ENCODE results near the gene ZNF462.
"Not testable (repeated sequence)": the region's sequence is repeated elsewhere in the genome, so short reads cannot be mapped to it uniquely, and the experiment has no call there.

ZNF462 gene

GRCh38 chr9:106887066-106887465, 24.1 kb downstream of the ZNF462 start:
- DNase-seq = no peak

- no peak for DNase-seq
These were observed 26.2 kb downstream of the ZNF462 start for GRCh38 chr9:106889061-106889590.

DNA sequence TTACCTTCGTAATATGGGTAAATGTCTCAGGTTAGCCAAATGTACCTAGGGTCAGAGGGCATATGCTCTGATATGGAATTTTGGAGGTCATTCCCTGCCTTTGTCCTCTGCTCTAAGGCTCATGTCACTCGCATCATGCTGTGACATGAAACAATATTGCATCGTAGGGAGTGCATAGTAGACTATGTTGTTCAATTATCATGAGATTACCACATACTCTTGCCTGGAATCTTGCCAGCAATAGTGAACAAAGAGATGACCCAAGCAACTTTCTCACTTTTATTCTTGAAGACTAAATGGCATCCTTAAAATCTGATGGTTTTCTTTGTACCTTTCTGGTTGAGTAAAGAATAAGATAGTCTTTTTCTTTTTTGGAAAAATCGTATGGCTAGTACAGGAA, 27.6 kb downstream of the ZNF462 start:
- DNase-seq = no peak

DNA sequence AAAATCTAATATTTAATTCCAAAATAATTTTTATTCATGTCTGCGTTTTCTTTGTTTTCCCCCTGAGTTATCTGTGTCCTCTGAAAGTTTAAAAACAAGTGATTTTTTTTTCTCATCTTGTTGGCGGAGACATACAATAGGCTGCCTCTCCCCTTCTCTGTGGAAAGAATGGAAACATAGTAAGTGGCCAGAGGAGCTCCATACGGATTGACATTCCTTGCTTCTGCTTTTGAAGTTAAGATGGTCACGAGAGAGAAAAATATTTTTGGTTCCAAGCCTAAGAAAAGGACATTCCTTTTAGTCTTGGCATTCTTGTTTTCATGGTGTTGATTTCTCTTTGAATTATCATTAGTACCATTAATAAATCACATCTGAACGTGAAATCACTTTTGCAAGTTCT, 28.3 kb downstream of the ZNF462 start:
- no peak for DNase-seq

- no peak for DNase-seq
These were observed 29.7 kb downstream of the ZNF462 start for GRCh38 chr9:106892632-106893031.

DNA sequence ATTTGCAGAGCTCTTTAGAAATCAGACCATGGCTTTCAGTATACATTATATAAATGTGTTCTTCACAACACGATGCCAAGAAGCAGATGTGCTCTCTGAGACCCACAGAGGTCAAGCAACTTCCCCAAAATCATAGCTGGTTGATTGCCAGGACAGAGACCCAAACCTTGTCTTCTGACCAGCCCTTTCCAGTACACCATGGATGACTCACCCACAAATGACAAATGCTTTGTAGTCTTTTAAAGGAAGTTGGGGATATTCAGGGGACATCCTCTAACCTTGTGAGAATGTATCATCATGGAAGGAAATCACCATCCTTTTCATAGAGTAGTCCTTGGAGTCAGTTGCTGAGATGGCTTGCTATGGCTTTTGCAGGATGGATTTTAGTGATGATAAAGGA, 30.1 kb downstream of the ZNF462 start:
- DNase-seq = no peak

DNA sequence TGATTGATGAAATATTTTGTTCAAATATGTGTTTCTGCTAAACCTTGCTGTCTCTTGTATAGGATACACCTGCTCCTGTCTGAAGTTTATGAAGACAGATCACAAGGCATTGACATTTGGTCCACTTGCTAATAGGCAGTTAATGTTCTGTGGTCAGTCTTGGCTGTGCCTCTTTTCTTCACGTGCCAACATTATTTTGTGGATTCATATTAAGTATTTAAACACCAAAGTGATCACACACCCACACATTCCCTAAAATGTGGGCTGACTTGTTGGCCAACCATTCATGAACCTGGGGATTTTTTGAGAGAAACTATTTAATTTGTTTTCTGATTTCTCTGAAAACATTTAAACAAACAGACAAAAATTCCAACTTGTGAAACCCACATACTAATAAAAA, 33.7 kb downstream of the ZNF462 start:
- DNase-seq = no peak

DNA sequence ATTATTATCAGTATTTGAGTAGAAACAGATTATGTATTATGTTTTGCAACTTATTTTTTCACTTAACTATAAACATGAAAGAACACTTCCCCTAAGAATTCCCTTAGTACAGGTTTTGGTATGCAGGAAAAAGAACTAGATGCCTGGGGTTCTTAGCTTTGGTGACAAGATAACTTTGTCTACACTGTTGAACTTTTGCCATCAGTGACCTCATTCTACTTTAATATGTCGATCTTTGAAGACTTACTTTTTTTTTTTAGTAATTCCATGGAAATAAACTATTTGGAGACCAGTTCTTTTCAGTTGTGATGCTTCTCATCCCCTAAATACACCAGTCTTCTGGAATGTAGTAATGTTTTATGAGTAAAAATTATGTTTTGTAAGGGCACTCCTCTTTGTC, 34.3 kb downstream of the ZNF462 start:
- no peak for DNase-seq

DNA sequence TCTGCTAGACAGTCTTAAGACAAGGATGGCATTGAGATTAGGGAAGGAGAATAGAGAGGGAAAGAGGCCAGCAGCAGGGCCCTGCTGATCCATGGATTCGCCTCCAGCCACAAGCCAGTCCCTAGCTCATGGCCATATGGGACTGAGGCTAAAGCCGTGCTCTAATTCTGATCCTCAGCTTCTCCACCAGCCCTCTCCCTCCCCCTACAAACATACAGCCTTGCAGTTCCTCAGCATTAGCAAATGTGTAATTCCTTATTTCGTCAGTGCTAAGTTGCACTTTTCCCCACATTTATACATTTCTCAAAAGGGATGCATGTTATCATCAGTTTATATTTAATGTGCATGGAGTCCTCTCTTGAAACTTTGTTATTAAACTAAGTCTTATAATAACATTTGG, 34.8 kb downstream of the ZNF462 start:
- DNase-seq = no peak

GRCh38 chr9:106900523-106900922, 37.6 kb downstream of the ZNF462 start:
- DNase-seq = not testable (repeated sequence)

DNA sequence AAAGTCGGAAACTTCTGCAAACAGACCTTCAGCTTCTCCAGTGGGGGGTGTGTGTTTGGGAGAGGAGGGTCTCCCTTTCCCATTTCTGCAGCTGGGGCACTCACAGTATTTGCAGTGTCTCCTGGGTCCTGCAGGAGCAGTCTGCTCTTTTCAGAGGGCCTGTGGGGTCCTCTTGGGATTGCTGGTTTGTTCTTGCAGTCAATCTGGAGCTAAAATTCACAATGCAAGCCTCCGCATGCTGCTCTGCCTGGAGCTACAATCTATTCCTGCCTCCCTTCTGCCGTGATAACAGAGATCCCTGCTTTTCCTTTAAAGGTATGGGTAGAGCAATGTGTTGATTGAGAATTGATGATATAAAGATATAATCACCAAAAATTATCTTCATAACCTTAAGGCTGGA, 43.2 kb downstream of the ZNF462 start:
- DNase-seq = no peak

DNA sequence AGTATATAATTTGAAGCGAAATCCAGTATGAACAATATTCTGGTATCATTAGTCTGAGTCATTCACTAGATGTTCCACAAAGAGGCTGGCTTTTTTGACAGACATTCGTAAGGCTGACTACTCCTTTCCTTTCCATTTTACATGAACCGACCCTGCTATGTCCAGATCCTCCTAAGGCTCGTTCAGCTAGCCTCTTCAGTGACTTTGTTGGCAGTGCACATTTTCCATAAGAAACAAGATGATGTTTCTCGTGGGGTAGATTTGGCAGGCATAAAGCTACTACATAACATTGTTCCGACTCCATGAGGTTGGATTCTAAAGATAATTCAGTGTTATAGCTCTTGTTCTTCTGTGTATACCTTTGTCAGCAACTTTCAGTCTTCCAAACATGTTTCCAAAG, 49.0 kb downstream of the ZNF462 start:
- no peak for DNase-seq

- no peak for DNase-seq
These were observed 50.3 kb downstream of the ZNF462 start for GRCh38 chr9:106913276-106913675.

DNA sequence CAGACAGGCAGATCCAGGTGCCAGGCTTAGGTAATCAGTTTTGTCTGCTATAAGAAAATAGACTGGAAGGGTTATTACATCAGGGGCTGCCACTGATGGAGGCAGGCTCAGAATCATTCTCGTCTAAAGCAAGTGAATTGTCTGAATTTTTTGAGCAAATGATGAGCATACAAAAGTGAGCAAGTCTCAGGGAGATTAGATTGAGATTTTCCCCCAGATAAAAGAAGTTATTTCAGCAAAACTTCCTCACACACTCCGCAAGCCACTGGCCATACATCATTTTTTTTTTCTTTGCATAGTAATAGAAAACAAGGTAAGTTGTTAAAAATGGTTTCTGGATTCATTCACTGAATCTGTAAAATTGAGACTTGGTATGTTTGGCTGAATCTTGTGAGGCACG, 52.9 kb downstream of the ZNF462 start:
- no peak for DNase-seq

GRCh38 chr9:106916466-106917235, 53.7 kb downstream of the ZNF462 start:
- no peak for DNase-seq

DNA sequence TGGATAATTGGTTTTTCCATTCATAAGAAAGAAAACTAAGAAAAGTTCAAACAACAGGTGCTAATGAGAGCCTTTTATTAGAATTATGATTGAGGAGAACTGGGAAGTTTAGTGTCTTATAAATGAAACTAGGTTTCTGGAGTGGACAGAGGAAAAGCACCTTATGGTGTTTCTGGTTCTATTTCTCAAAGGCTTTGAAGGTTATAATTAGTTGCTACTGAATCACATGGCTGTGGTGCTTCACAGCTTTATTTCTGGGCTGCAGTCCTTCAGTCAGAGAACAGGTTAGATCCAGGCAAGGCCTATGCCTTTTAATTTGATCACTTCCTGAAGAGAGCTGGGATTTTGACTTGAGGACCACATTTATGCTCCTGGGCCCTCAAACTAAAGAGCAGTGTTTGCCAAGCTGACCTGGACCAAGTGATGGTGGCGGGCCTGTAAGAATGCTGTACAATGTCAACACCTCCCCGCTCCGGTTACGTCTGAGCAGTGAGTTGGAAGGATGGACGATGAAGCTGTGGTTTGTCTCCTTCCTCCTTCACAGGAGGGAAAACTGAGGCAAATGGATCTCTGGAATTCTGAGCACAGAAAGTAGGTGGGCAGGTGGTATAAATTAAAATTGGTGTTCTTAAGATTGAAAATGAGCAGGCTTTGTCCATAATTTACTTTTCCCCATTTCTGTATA, 56.0 kb downstream of the ZNF462 start:
- DNase-seq = no peak

GRCh38 chr9:106920091-106920490, 57.1 kb downstream of the ZNF462 start:
- no peak for DNase-seq

GRCh38 chr9:106920701-106921283, 57.8 kb downstream of the ZNF462 start:
- DNase-seq = peak; percentile 15

GRCh38 chr9:106921341-106921899, 58.5 kb downstream of the ZNF462 start:
- peak; percentile 73 for DNase-seq

GRCh38 chr9:106922026-106922425, 59.1 kb downstream of the ZNF462 start:
- no peak for DNase-seq

DNA sequence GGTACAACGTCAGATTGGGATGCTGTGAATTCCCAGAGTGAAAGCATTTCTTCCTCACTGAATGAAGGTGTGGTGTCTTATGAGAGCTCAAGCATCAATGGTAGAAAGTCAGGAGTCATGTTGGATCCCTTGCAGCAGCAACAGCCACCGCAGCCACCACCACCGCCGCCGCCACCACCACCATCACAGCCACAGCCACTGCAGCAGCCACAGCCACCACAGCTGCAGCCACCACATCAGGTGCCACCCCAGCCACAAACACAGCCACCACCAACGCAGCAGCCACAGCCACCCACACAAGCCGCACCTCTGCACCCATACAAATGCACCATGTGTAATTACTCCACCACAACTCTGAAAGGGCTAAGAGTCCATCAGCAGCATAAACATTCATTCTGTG, 62.4 kb downstream of the ZNF462 start:
- no peak for DNase-seq

DNA sequence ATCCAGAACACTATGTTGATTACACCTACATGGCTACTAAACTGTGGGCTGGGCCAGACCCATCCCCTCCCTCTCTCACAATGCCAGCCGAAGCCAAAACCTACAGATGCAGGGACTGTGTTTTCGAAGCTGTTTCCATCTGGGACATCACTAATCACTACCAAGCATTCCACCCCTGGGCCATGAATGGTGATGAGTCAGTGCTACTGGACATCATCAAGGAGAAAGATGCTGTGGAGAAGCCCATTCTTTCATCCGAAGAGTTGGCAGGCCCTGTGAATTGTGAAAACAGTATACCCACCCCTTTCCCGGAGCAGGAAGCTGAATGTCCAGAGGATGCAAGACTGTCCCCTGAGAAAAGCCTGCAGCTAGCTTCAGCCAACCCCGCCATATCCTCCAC, 65.0 kb downstream of the ZNF462 start:
- DNase-seq = no peak

- no peak for DNase-seq
These were observed 65.4 kb downstream of the ZNF462 start for GRCh38 chr9:106928350-106928749.

Data from NCI-H1436 (cell line).